LNCaP clone FGC (cell line): ENCODE measurements around the gene ITPR1.

Source experiments
- DNase-seq: peaks from one replicate; pipeline ENCODE4 v3.0.0-alpha.2; 2011; ENCODE audit warnings: low read depth
- H3K4me3 ChIP-seq: 2 replicates; pipeline ENCODE4 v1.5.1; 2011; ENCODE audit warnings: mild to moderate bottlenecking, low read depth, low read length, control low read depth
- CTCF ChIP-seq: IDR thresholded peaks from 2 replicates; pipeline ENCODE4 v1.5.1; 2012; ENCODE audit warnings: mild to moderate bottlenecking; ENCODE audit not compliant: control insufficient read depth, insufficient read depth; ENCODE audit errors: extremely low read depth

ITPR1 gene

GRCh38 chr3:4888913-4889846, 396.0 kb downstream of the ITPR1 start:
- H3K4me3 ChIP-seq: no peak overlapping the region
- DNase-seq: no peak
- no peak for TF ChIP-seq CTCF

- DNase-seq: no peak
- no peak overlapping the region for H3K4me3 ChIP-seq
- TF ChIP-seq CTCF: no peak
These were observed 396.7 kb downstream of the ITPR1 start for GRCh38 chr3:4889896-4890295.

GRCh38 chr3:4894891-4895530, 401.9 kb downstream of the ITPR1 start:
- DNase-seq: no peak
- H3K4me3 ChIP-seq: no peak overlapping the region
- TF ChIP-seq CTCF: no peak

DNA sequence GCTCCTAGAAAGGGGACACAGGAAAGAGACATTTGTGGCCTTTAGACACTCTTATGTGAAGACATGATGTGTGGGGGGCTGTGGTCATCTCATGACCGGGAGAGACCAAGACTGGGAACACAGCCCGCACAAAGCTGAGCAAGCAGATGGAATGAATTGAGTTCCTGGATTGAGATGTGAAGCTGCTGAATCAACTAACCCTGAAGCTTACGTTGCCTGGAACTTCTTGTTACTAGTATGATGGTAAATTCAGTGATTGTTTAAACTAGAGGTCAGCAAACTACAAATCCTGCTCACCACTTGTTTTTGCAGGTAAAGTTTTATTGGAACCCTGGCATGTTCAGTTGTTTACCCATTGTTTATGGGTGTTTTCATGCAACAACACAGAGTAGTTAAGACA, 402.7 kb downstream of the ITPR1 start:
- no peak for TF ChIP-seq CTCF
- DNase-seq: peak; percentile 81

More for the DNA sequence above, 402.7 kb downstream of the ITPR1 start:
- no peak overlapping the region for H3K4me3 ChIP-seq
